H1 (cell line): ENCODE data around the gene SEC11A. TPM values are rescaled to one million over a fixed set of nuclear protein-coding genes. Genes with fewer than 3 reads are reported as not detected.

Experiments
- SAP30 ChIP-seq: fragments of 300-600 bp; sonication (generic); IDR thresholded peaks from 2 replicates; pipeline ENCODE4 v1.7.1; 2012; ENCODE audit warnings: low read length, moderate library complexity, mild to moderate bottlenecking, inconsistent platforms; ENCODE audit not compliant: insufficient read depth, insufficient replicate concordance
- TBP ChIP-seq: IDR thresholded peaks from 2 replicates; pipeline ENCODE4 v1.6.1; 2011; ENCODE audit warnings: low read depth, low read length, improper control_type of control experiment
- polyA plus RNA-seq, 7 experiments: library from polyadenylated mRNA; depleted of rRNA in 3 of 7; stranded (reverse) in 5 of 7; unstranded in 2 of 7; fragments of >200 nt in 5 of 7; fragments of 200-250 nt in 2 of 7; gene quantifications; 1 replicate in 5 of 7; 2 replicates in 1 of 7; 4 replicates in 1 of 7; pipeline versions ENCODE4 v1.2.1 to v1.2.3, GENCODE V29; 2011 to 2013; ENCODE audit warnings: missing spikeins in 2 of 7, mixed read lengths in 2 of 7
- total RNA-seq: library from RNA; stranded (reverse); fragmentation: NEBNext Ultra II Directional; extraction: Animal tissue kit (Norgen Biotek cat#: 25700); gene quantifications from 2 replicates; pipeline ENCODE4 v1.2.1, GENCODE V29; 2021
- TF ChIP-seq, protein P1 (sequence below): fragments of 300-600 bp; sonication (generic); IDR thresholded peaks from 2 replicates; pipeline ENCODE4 v1.7.1; 2012; ENCODE audit warnings: low read length, moderate library complexity, mild to moderate bottlenecking, inconsistent platforms; ENCODE audit not compliant: insufficient replicate concordance

SEC11A gene
- total and polyA plus RNA-seq, 2 of the 8 experiments (the other 6 are each of a cell fraction or from before 2014, with no cell fraction given) = 268 to 316 TPM

- TF ChIP-seq SAP30 (no peak), TBP (no peak)
- TF ChIP-seq, protein P1, sequence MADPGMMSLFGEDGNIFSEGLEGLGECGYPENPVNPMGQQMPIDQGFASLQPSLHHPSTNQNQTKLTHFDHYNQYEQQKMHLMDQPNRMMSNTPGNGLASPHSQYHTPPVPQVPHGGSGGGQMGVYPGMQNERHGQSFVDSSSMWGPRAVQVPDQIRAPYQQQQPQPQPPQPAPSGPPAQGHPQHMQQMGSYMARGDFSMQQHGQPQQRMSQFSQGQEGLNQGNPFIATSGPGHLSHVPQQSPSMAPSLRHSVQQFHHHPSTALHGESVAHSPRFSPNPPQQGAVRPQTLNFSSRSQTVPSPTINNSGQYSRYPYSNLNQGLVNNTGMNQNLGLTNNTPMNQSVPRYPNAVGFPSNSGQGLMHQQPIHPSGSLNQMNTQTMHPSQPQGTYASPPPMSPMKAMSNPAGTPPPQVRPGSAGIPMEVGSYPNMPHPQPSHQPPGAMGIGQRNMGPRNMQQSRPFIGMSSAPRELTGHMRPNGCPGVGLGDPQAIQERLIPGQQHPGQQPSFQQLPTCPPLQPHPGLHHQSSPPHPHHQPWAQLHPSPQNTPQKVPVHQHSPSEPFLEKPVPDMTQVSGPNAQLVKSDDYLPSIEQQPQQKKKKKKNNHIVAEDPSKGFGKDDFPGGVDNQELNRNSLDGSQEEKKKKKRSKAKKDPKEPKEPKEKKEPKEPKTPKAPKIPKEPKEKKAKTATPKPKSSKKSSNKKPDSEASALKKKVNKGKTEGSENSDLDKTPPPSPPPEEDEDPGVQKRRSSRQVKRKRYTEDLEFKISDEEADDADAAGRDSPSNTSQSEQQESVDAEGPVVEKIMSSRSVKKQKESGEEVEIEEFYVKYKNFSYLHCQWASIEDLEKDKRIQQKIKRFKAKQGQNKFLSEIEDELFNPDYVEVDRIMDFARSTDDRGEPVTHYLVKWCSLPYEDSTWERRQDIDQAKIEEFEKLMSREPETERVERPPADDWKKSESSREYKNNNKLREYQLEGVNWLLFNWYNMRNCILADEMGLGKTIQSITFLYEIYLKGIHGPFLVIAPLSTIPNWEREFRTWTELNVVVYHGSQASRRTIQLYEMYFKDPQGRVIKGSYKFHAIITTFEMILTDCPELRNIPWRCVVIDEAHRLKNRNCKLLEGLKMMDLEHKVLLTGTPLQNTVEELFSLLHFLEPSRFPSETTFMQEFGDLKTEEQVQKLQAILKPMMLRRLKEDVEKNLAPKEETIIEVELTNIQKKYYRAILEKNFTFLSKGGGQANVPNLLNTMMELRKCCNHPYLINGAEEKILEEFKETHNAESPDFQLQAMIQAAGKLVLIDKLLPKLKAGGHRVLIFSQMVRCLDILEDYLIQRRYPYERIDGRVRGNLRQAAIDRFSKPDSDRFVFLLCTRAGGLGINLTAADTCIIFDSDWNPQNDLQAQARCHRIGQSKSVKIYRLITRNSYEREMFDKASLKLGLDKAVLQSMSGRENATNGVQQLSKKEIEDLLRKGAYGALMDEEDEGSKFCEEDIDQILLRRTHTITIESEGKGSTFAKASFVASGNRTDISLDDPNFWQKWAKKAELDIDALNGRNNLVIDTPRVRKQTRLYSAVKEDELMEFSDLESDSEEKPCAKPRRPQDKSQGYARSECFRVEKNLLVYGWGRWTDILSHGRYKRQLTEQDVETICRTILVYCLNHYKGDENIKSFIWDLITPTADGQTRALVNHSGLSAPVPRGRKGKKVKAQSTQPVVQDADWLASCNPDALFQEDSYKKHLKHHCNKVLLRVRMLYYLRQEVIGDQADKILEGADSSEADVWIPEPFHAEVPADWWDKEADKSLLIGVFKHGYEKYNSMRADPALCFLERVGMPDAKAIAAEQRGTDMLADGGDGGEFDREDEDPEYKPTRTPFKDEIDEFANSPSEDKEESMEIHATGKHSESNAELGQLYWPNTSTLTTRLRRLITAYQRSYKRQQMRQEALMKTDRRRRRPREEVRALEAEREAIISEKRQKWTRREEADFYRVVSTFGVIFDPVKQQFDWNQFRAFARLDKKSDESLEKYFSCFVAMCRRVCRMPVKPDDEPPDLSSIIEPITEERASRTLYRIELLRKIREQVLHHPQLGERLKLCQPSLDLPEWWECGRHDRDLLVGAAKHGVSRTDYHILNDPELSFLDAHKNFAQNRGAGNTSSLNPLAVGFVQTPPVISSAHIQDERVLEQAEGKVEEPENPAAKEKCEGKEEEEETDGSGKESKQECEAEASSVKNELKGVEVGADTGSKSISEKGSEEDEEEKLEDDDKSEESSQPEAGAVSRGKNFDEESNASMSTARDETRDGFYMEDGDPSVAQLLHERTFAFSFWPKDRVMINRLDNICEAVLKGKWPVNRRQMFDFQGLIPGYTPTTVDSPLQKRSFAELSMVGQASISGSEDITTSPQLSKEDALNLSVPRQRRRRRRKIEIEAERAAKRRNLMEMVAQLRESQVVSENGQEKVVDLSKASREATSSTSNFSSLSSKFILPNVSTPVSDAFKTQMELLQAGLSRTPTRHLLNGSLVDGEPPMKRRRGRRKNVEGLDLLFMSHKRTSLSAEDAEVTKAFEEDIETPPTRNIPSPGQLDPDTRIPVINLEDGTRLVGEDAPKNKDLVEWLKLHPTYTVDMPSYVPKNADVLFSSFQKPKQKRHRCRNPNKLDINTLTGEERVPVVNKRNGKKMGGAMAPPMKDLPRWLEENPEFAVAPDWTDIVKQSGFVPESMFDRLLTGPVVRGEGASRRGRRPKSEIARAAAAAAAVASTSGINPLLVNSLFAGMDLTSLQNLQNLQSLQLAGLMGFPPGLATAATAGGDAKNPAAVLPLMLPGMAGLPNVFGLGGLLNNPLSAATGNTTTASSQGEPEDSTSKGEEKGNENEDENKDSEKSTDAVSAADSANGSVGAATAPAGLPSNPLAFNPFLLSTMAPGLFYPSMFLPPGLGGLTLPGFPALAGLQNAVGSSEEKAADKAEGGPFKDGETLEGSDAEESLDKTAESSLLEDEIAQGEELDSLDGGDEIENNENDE = no peak
Measured at GRCh38 chr15:84736375-84736774, 20.4 kb upstream of the SEC11A start (continued).
